ENCODE results near the gene MARCHF3. TPM values are rescaled to one million over a fixed set of nuclear protein-coding genes. Genes with fewer than 3 reads are reported as not detected.

The MARCHF3 gene
- total and polyA plus RNA-seq, 10 of the 15 experiments (the other 5 are each of a cell fraction or from before 2014, with no cell fraction given): 3.6 to 24.1 (median 11.3) TPM

GRCh38 chr5:127015716-127016115, 14.6 kb downstream of the MARCHF3 start:
- H3K27me3 ChIP-seq (replicated peaks in 1 of 2; ENCODE audit: control insufficient read depth in 2 of 2, insufficient read depth in 2 of 2, low read length in 1 of 2): no peaks in the 10 kb centered on the region
- in situ Hi-C loops (cut with MboI): no loop called here
- H3K79me2 ChIP-seq (ENCODE audit: control insufficient read depth, insufficient read depth, low read length): no peaks in the 10 kb centered on the region; the same call in 1 of the 2 replicates
- H3K36me3 ChIP-seq (ENCODE audit: control insufficient read depth in 2 of 2, insufficient read depth in 2 of 2, low read length in 1 of 2): no peaks in the 10 kb centered on the region
- 75% methylated on average over 4 of the region's 4 CpGs for WGBS (ENCODE audit: insufficient coverage, insufficient replicate concordance, low lambda C conversion rate, missing lambda C conversion rate)
- ATAC-seq (no peak), DNase-seq (ENCODE audit: low read depth, low spot score) (no peak), FAIRE-seq (no peak)
- BruUV-seq (replicated peaks): no TSS peak
- no peaks in the 10 kb centered on the region for H4K20me1 ChIP-seq (ENCODE audit: control insufficient read depth, insufficient read depth)
- intact Hi-C loops (cut with micrococcal nuclease; ENCODE audit: unreplicated experiment): loop anchor here (2.0 kb wide), 1 partner anchor 13 kb away; no protein-coding TSS in a partner anchor
- no peak overlapping the region for H3K4me2 ChIP-seq (ENCODE audit: control insufficient read depth, insufficient read depth)
- H2AFZ ChIP-seq (ENCODE audit: control insufficient read depth, low read depth, low read length): no peak overlapping the region
- H3K9ac ChIP-seq (ENCODE audit: control insufficient read depth, insufficient read depth, low read length): no peak overlapping the region
- no peaks in the 10 kb centered on the region; the same call in 2 of the 3 replicates for H3K9me3 ChIP-seq (replicated peaks; ENCODE audit: control insufficient read depth, insufficient read depth, low read length)
- ChIA-PET POLR2A (interaction anchor here (1.1 to 6.7 kb wide), 4 partner anchors 11 to 238 kb away, joined by 4 to 114 read pairs (median 6); no protein-coding TSS in a partner anchor), RAD21 (ENCODE audit: unreplicated experiment) (interaction anchor here (0.8 to 6.7 kb wide), 5 partner anchors 9 to 102 kb away, joined by 4 to 107 read pairs (median 6); no protein-coding TSS in a partner anchor), CTCF (interaction anchor here (0.9 to 2.5 kb wide), 8 partner anchors 9 to 205 kb away, joined by 3 to 32 read pairs (median 4); no protein-coding TSS in a partner anchor), SMC1A (ENCODE audit: uncharacterized antibody, unreplicated experiment) (interaction anchor here (0.8 to 8.3 kb wide), 11 partner anchors 10 to 224 kb away, joined by 3 to 156 read pairs (median 6); partner anchors contain the start of gene MARCHF3)
- TF ChIP-seq, protein P1, sequence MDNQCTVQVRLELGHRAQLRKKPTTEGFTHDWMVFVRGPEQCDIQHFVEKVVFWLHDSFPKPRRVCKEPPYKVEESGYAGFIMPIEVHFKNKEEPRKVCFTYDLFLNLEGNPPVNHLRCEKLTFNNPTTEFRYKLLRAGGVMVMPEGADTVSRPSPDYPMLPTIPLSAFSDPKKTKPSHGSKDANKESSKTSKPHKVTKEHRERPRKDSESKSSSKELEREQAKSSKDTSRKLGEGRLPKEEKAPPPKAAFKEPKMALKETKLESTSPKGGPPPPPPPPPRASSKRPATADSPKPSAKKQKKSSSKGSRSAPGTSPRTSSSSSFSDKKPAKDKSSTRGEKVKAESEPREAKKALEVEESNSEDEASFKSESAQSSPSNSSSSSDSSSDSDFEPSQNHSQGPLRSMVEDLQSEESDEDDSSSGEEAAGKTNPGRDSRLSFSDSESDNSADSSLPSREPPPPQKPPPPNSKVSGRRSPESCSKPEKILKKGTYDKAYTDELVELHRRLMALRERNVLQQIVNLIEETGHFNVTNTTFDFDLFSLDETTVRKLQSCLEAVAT (IDR thresholded peaks at IDR 0.05): no peak
- no peak for TF ChIP-seq PAX8 (IDR thresholded peaks at IDR 0.05)
- no peak for TF ChIP-seq ZNF207 (IDR thresholded peaks at IDR 0.05; ENCODE audit: borderline replicate concordance)
- no peak for TF ChIP-seq ZBTB33 (IDR thresholded peaks at IDR 0.05)
- TF ChIP-seq CEBPB (IDR thresholded peaks at IDR 0.05; ENCODE audit: borderline replicate concordance in 1 of 2, low read depth in 2 of 2, low read length in 2 of 2): no peak
- no peak for TF ChIP-seq HCFC1 (IDR thresholded peaks at IDR 0.05; ENCODE audit: low read length)
- no peak for TF ChIP-seq USF2 (IDR thresholded peaks at IDR 0.05; ENCODE audit: borderline replicate concordance, low read depth, low read length)
- TF ChIP-seq SMC3 (IDR thresholded peaks at IDR 0.05; ENCODE audit: borderline replicate concordance, low read length): no peak
- TF ChIP-seq LARP7 (IDR thresholded peaks at IDR 0.05): no peak
- no peak for TF ChIP-seq SUZ12 (IDR thresholded peaks at IDR 0.05; ENCODE audit: unreplicated experiment)
- no peak for TF ChIP-seq FOXM1 (IDR thresholded peaks at IDR 0.05; ENCODE audit: low read depth, low read length)
- H3K27ac ChIP-seq (ENCODE audit: control insufficient read depth, insufficient read depth): no peak overlapping the region
- peaks cover 25% of the 10 kb centered on the region for H3K4me1 ChIP-seq (ENCODE audit: control insufficient read depth, insufficient read depth, low read length)
- no peak overlapping the region for H3K4me3 ChIP-seq

Data from GM12878 (cell line).